SH-SY5Y (cell line): ENCODE data around the gene HECW1.

Experiments
- GATA2 ChIP-seq: IDR thresholded peaks from 2 replicates; pipeline ENCODE4 v1.6.1; 2011; ENCODE audit warnings: mild to moderate bottlenecking, low read depth, low read length
- GATA3 ChIP-seq: IDR thresholded peaks from 2 replicates; pipeline ENCODE4 v1.6.1; 2011; ENCODE audit warnings: low read depth, mild to moderate bottlenecking, low read length, moderate library complexity

GRCh38 chr7:43113622-43114457 lies 1.4 kb downstream of the HECW1 start:
- TF ChIP-seq GATA3 (no peak), GATA2 (no peak)
